Erythroblast (primary cell): ENCODE measurements around the gene PLBD2.
A peak's percentile ranks its signal among the peaks of the same experiment; 100 is the strongest.

Experiments used
- GATA1 ChIP-seq: IDR thresholded peaks from 2 replicates; pipeline ENCODE4 v1.6.1; 2011; ENCODE audit warnings: low read depth, mild to moderate bottlenecking, control low read depth, low read length, moderate library complexity
- POLR2A ChIP-seq: IDR thresholded peaks from 2 replicates; pipeline ENCODE4 v1.6.1; 2011; ENCODE audit warnings: mild to moderate bottlenecking, low read length

DNA sequence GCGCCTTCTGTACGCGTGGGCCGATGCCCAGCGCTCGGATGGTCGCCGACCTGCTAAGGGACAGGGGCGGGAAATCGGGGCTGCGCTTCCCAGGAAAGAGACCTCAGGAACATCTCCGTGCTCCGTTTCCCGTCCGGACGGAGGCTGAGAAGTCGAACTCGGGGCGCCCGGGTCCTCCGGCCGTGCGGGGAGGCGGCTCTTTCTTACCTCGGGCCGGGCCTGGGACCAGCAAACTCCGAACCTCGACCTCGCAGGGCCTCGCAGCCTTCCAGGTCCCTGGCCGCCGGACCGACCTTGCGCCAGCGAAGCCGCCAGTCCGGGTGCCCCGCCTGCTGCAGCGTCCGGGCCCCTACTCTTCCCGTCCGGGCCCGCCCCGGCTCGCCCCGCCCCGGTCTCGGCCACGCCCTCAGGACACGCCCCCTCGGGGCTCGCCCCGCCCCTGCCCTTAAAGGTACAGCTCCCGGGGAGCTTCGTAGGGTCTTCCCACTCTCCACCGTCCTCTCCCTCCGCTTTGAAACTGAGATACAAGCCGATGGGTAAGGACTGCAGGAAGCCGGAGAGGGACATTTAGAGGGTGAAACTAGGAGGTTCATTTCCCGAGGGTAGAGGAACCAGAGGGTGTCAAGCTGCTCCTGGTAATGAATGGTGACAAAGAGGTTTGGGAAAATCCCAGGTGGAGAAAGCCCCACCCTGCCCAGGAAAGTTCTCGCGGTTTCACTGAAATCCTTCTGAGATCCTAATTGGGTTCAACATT lies 23.4 kb upstream of the PLBD2 start, which contains the start of gene SLC8B1:
- TF ChIP-seq POLR2A (peak; percentile 51), GATA1 (no peak)
